OCI-LY1 (cell line): ENCODE results near the gene FAM32A.

Experiments
- H2AFZ ChIP-seq: fragments of 200-600 bp; sonication (generic), shearing (Covaris generic); 2 replicates; pipeline ENCODE4 v1.6.0; 2014; ENCODE audit warnings: antibody characterized with exemption, mild to moderate bottlenecking, low read length
- H3F3A ChIP-seq: fragments of 200-600 bp; sonication (generic), shearing (Covaris generic); 2 replicates; pipeline ENCODE4 v1.6.0; 2014; ENCODE audit warnings: mild to moderate bottlenecking, antibody characterized with exemption, low read length, moderate library complexity; ENCODE audit not compliant: insufficient read depth
- H3K27ac ChIP-seq: fragments of 200-600 bp; sonication (generic); 2 replicates; pipeline ENCODE4 v1.5.1; 2014; ENCODE audit warnings: low read length, mixed run types, mild to moderate bottlenecking, low read depth; ENCODE audit not compliant: poor library complexity, severe bottlenecking
- H3K27me3 ChIP-seq: fragments of 200-600 bp; sonication (generic); 2 replicates; pipeline ENCODE4 v1.6.0; 2014; ENCODE audit warnings: antibody characterized with exemption, mild to moderate bottlenecking, low read length, moderate library complexity; ENCODE audit not compliant: insufficient read depth
- H3K36me3 ChIP-seq: fragments of 200-600 bp; sonication (generic); 2 replicates; pipeline ENCODE4 v1.6.1; 2014; ENCODE audit warnings: mild to moderate bottlenecking, antibody characterized with exemption, low read length, moderate library complexity, mixed read lengths; ENCODE audit not compliant: insufficient read depth
- H3K4me1 ChIP-seq: fragments of 200-600 bp; sonication (generic); 2 replicates; pipeline ENCODE4 v1.5.1; 2014; ENCODE audit warnings: mild to moderate bottlenecking, low read length, moderate library complexity; ENCODE audit not compliant: insufficient read depth, severe bottlenecking
- H3K4me2 ChIP-seq: fragments of 200-600 bp; sonication (generic), shearing (Covaris generic); 2 replicates; pipeline ENCODE4 v1.6.1; 2014; ENCODE audit warnings: low read length
- H3K4me3 ChIP-seq: fragments of 200-600 bp; sonication (generic); 2 replicates; pipeline ENCODE4 v1.5.1; 2014; ENCODE audit warnings: low read length, low read depth, mild to moderate bottlenecking, mixed read lengths; ENCODE audit not compliant: poor library complexity, severe bottlenecking
- H3K79me2 ChIP-seq: fragments of 200-600 bp; shearing (Covaris generic); 2 replicates; pipeline ENCODE4 v1.6.1; 2016; ENCODE audit warnings: mixed run types, low read length, mixed read lengths; ENCODE audit not compliant: insufficient read depth
- H3K9ac ChIP-seq: fragments of 200-600 bp; sonication (generic), shearing (Covaris generic); 2 replicates; pipeline ENCODE4 v1.6.1; 2014; ENCODE audit warnings: mild to moderate bottlenecking, low read length, mixed read lengths
- H3K9me2 ChIP-seq: fragments of 200-600 bp; sonication (generic), shearing (Covaris generic); 2 replicates; pipeline ENCODE4 v1.6.1; 2014; ENCODE audit warnings: low read depth, mild to moderate bottlenecking, low read length, mixed read lengths
- H3K9me3 ChIP-seq: fragments of 200-600 bp; shearing (Covaris generic); 2 replicates; pipeline ENCODE4 v1.6.1; 2014; ENCODE audit warnings: low read length, mixed read lengths
- H4K20me1 ChIP-seq: fragments of 200-600 bp; sonication (generic), shearing (Covaris generic); 2 replicates; pipeline ENCODE4 v1.6.0; 2016; ENCODE audit warnings: mild to moderate bottlenecking, low read length; ENCODE audit not compliant: insufficient read depth
- CTCF ChIP-seq: fragments of 200-600 bp; sonication (generic), shearing (Covaris generic); IDR thresholded peaks from 2 replicates; pipeline ENCODE4 v1.5.1; 2017; ENCODE audit warnings: mild to moderate bottlenecking, antibody characterized with exemption, low read length, moderate library complexity, mixed read lengths
- EZH2 ChIP-seq: fragments of 200-600 bp; sonication (generic), shearing (Covaris generic); IDR thresholded peaks from 2 replicates; pipeline ENCODE4 v1.8.0; 2017; ENCODE audit warnings: borderline replicate concordance, mixed run types, mild to moderate bottlenecking, antibody characterized with exemption, low read length, moderate library complexity, mixed read lengths

FAM32A gene

DNA sequence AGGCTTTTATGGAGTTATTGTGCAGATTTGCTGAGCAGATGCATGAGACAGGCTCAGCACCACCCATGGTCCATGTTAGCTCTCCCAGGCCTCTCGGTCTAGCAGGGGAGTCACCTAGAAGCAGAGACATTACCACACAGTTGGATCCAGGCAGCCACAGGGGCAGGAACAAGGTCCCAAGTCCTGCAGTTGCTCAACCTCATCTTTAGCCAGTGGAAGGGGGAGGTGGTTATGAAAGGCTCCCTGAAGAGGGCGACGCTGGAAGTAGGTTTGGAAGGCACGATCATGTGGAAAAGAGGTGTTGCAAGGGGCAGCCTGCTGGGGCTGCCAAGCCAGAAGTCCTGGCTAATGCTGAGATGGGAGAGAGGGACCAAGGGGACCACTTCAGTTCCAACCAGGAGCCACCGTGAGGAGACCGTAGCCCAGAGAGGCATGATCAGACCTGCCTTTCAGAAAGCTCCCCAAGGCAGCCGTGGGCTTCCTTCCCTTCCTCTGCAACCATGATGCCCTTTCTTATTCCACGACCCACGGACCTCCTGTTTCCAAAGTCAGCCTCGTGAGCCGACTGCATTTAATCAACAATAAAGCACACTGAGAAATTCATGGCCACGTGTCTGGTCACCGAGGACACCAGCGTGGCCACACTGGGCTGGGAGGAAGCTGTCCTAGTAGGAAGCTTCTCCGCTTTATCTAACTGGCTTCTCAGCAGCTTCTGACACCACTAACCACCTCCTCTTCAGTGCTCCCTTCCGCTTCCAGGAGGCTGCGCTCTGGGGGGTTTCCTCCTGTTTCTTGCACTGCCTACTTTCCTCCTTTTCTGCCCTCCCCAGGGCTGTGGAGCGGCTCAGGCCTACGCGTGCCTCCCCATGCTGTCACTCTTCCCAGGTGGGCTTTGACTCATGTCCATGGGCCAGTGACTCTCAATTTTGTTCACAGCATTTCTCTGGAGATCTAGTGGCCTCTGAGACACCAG is 15.1 kb downstream of the FAM32A start:
- H3K9ac ChIP-seq: no peak overlapping the region
- no peaks in the 10 kb centered on the region for H3K9me2 ChIP-seq
- no peaks in the 10 kb centered on the region for H3K9me3 ChIP-seq
- H3F3A ChIP-seq: no peaks in the 10 kb centered on the region
- H3K4me2 ChIP-seq: peak overlapping the region; percentile 6; the same call in 1 of the 2 replicates
- H3K79me2 ChIP-seq: peaks cover 10% of the 10 kb centered on the region
- no peaks in the 10 kb centered on the region for H4K20me1 ChIP-seq
- H3K27ac ChIP-seq: no peak overlapping the region
- TF ChIP-seq EZH2 (no peak), CTCF (no peak)
- H2AFZ ChIP-seq: no peak overlapping the region
- H3K36me3 ChIP-seq: peaks cover 25% of the 10 kb centered on the region
- H3K4me1 ChIP-seq: peaks cover 32% of the 10 kb centered on the region
- H3K4me3 ChIP-seq: no peak overlapping the region
- H3K27me3 ChIP-seq: no peaks in the 10 kb centered on the region

- no peaks in the 10 kb centered on the region for H4K20me1 ChIP-seq
Observed at GRCh38 chr19:16201011-16201391, 15.8 kb downstream of the FAM32A start.

More at GRCh38 chr19:16201011-16201391, 15.8 kb downstream of the FAM32A start:
- no peaks in the 10 kb centered on the region for H3K9me2 ChIP-seq
- peaks cover 32% of the 10 kb centered on the region for H3K36me3 ChIP-seq
- H3K27me3 ChIP-seq: no peaks in the 10 kb centered on the region
- no peak overlapping the region for H2AFZ ChIP-seq
- no peak overlapping the region for H3K27ac ChIP-seq
- H3F3A ChIP-seq: no peaks in the 10 kb centered on the region
- no peak overlapping the region for H3K9ac ChIP-seq
- H3K9me3 ChIP-seq: no peaks in the 10 kb centered on the region
- H3K79me2 ChIP-seq: peaks cover 10% of the 10 kb centered on the region
- peaks cover 32% of the 10 kb centered on the region for H3K4me1 ChIP-seq
- H3K4me2 ChIP-seq: no peak overlapping the region
- no peak overlapping the region for H3K4me3 ChIP-seq
- TF ChIP-seq CTCF: no peak
- TF ChIP-seq EZH2: no peak
